CD8-positive, alpha-beta memory T cell (primary cell): ENCODE data around the gene KLHL35. TPM values are rescaled to one million over a fixed set of nuclear protein-coding genes. Genes with fewer than 3 reads are reported as not detected.

Experiments
- CTCF ChIA-PET: fragments of 350-600 bp; sonication (Branson Sonifier 250); formaldehyde crosslinking; loops from one replicate; lab custom pipeline; 2021; ENCODE audit warnings: antibody characterized with exemption; lab: Charles Lee
- POLR2A ChIA-PET: fragments of 350-600 bp; sonication (Branson Sonifier 250); formaldehyde crosslinking; loops from one replicate; lab custom pipeline; 2021; ENCODE audit warnings: antibody characterized with exemption; lab: Charles Lee
- DNase-seq, 5 donors: peaks; one replicate each; pipeline versions ENCODE4 v3.0.0 to v3.0.0-alpha.2; 2020 to 2022; ENCODE audit warnings: mixed read lengths in 1 of 5
- H3K27ac ChIP-seq: one replicate; pipeline ENCODE4 v1.7.0; 2013; ENCODE audit warnings: low read depth, mild to moderate bottlenecking, low read length, moderate library complexity
- H3K27me3 ChIP-seq: 2 replicates; pipeline ENCODE4 v1.7.0; 2013; ENCODE audit warnings: low read length, mild to moderate bottlenecking; ENCODE audit not compliant: insufficient read depth, poor library complexity, severe bottlenecking
- H3K36me3 ChIP-seq: 2 replicates; pipeline ENCODE4 v1.7.0; 2013; ENCODE audit warnings: mild to moderate bottlenecking, low read length, moderate library complexity; ENCODE audit not compliant: insufficient read depth
- H3K4me1 ChIP-seq: 2 replicates; pipeline ENCODE4 v1.7.0; 2013; ENCODE audit warnings: mild to moderate bottlenecking, low read length, moderate library complexity; ENCODE audit not compliant: insufficient read depth
- H3K4me3 ChIP-seq: 2 replicates; pipeline ENCODE4 v1.7.0; 2013; ENCODE audit warnings: mild to moderate bottlenecking, low read length
- H3K9me3 ChIP-seq: 2 replicates; pipeline ENCODE4 v1.7.0; 2013; ENCODE audit warnings: mild to moderate bottlenecking, low read length
- H3K27ac Mint-ChIP-seq, 8 donors: one replicate each; pipeline ENCODE4 v1.8.0; 2020 to 2021; ENCODE audit warnings: mixed read lengths in 8 of 8, mild to moderate bottlenecking in 6 of 8, inconsistent platforms in 3 of 8, moderate library complexity in 3 of 8
- H3K27me3 Mint-ChIP-seq, 2 donors: one replicate each; pipeline ENCODE4 v1.8.0; 2020 to 2021; ENCODE audit warnings: mixed read lengths in 2 of 2, mild to moderate bottlenecking in 1 of 2, moderate library complexity in 1 of 2
- H3K36me3 Mint-ChIP-seq, 3 donors: one replicate each; pipeline ENCODE4 v1.8.0; 2020 to 2021; ENCODE audit warnings: mixed read lengths in 3 of 3, inconsistent platforms in 1 of 3, mild to moderate bottlenecking in 1 of 3
- H3K4me1 Mint-ChIP-seq, 3 donors: one replicate each; pipeline ENCODE4 v1.8.0; 2020 to 2021; ENCODE audit warnings: mixed read lengths in 3 of 3, inconsistent platforms in 1 of 3, mild to moderate bottlenecking in 1 of 3
- H3K4me3 Mint-ChIP-seq, 7 donors: one replicate each; pipeline ENCODE4 v1.8.0; 2020 to 2021; ENCODE audit warnings: mixed read lengths in 7 of 7, mild to moderate bottlenecking in 6 of 7, moderate library complexity in 4 of 7, inconsistent platforms in 2 of 7
- H3K9me3 Mint-ChIP-seq, 5 donors: one replicate each; pipeline ENCODE4 v1.8.0; 2020 to 2022; ENCODE audit warnings: mixed read lengths in 5 of 5, mild to moderate bottlenecking in 3 of 5, moderate library complexity in 2 of 5, inconsistent platforms in 1 of 5
- polyA plus RNA-seq: library from polyadenylated mRNA; unstranded; fragments of 300-500 nt; fragmentation: Illumina TruSeq; gene quantifications from one replicate; pipeline ENCODE4 v1.2.3, GENCODE V29; 2021
- total RNA-seq, 2 experiments: library from RNA; stranded (reverse); gene quantifications; one replicate each; pipeline ENCODE4 v1.2.3, GENCODE V29; 2021

The KLHL35 gene
- total and polyA plus RNA-seq, 3 experiments from 2014 or later: 0.37 to 0.83 (median 0.44) TPM

- ChIA-PET POLR2A (no interaction called here), CTCF (interaction anchor here (1.5 to 2.4 kb wide), 2 partner anchors 71 to 80 kb away, joined by 9 to 12 read pairs; no protein-coding TSS in a partner anchor)
- Histone ChIP-seq H3K4me1 (no peaks in the 10 kb centered on the region), H3K27ac (no peak overlapping the region), H3K9me3 (no peaks in the 10 kb centered on the region), H3K36me3 (no peaks in the 10 kb centered on the region), H3K27me3 (no peaks in the 10 kb centered on the region), H3K4me3 (no peak overlapping the region)
- no peak overlapping the region for H3K27ac Mint-ChIP-seq
- H3K9me3 Mint-ChIP-seq: no peaks in the 10 kb centered on the region
- H3K27me3 Mint-ChIP-seq: peaks cover 0 to 2% of the 10 kb centered on the region in 2 donors
- DNase-seq: peak in 1 of 5 donors; percentile 54
- H3K4me1 Mint-ChIP-seq: no peaks in the 10 kb centered on the region
- H3K4me3 Mint-ChIP-seq: no peak overlapping the region
- peaks cover 0 to 6% (median 0%) of the 10 kb centered on the region in 3 donors for H3K36me3 Mint-ChIP-seq
These were observed 18.1 kb upstream of the KLHL35 start for GRCh38 chr11:75450826-75451821.

DNA sequence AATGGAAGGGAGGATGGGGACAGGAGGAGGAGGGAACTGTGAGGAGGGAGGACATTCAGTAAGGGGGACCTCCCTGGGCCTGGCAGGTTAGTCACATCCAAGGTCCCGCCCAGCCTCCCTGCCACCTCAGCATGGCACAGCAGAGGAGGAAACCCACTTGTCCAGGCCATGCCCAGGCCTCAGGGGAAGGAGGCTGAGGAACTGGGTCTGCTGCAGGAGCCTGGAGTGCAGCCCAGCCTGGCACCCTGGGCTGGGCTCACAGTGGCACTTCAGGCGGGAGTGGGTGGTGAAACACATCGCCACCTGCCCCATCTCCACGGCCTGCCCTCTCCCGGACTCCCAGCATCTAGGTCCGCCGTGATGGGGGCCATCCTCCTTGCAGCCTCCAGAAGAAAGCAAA, 17.2 kb upstream of the KLHL35 start:
- Mint-ChIP-seq H3K27ac (no peak overlapping the region), H3K27me3 (peaks cover 0 to 2% of the 10 kb centered on the region in 2 donors), H3K9me3 (no peaks in the 10 kb centered on the region), H3K4me1 (no peaks in the 10 kb centered on the region), H3K4me3 (no peak overlapping the region), H3K36me3 (peaks cover 0 to 4% (median 0%) of the 10 kb centered on the region in 3 donors)
- Histone ChIP-seq H3K4me3 (no peak overlapping the region), H3K27me3 (no peaks in the 10 kb centered on the region), H3K27ac (no peak overlapping the region), H3K36me3 (no peaks in the 10 kb centered on the region), H3K4me1 (no peaks in the 10 kb centered on the region), H3K9me3 (no peaks in the 10 kb centered on the region)
- no peak for DNase-seq
- CTCF ChIA-PET: interaction anchor here (2.4 kb wide), 1 partner anchor 81 kb away, joined by 12 read pairs; no protein-coding TSS in a partner anchor
- POLR2A ChIA-PET: no interaction called here

- H3K27me3 ChIP-seq: no peaks in the 10 kb centered on the region
- Mint-ChIP-seq H3K4me3 (peak overlapping the region in 1 of 7 donors; percentile 54), H3K9me3 (no peaks in the 10 kb centered on the region), H3K27ac (peak overlapping the region in 1 of 8 donors; percentile 10), H3K4me1 (no peaks in the 10 kb centered on the region), H3K36me3 (peaks cover 0 to 4% (median 0%) of the 10 kb centered on the region in 3 donors), H3K27me3 (peaks cover 0 to 2% of the 10 kb centered on the region in 2 donors)
- H3K4me1 ChIP-seq: no peaks in the 10 kb centered on the region
- ChIA-PET POLR2A (no interaction called here), CTCF (interaction anchor here (1.2 kb wide), 2 partner anchors 15 to 82 kb away, joined by 3 to 4 read pairs; no protein-coding TSS in a partner anchor)
- H3K36me3 ChIP-seq: no peaks in the 10 kb centered on the region
- no peak overlapping the region for H3K4me3 ChIP-seq
- H3K27ac ChIP-seq: no peak overlapping the region
- DNase-seq: no peak
- H3K9me3 ChIP-seq: no peaks in the 10 kb centered on the region
These were observed 16.8 kb upstream of the KLHL35 start for GRCh38 chr11:75449776-75450175.

DNA sequence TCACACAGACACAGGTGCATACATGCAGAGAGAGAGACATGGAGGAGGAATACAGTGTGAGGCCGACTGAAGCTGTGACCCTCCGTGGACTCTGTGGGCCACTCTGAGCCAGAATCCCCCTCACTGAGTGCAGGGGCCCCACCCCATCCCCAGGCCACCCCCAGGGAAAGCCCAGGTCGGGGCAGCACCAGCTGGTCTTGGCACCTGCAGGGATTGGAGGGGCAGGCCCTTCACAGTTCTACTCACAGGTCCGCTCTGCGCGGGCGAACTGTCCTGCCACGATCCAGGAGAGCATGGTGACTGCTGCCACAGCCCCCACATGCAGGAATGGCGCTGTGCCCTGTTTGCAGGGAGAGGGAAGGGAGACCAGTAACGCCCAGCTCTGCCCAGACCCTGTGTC, 16.3 kb upstream of the KLHL35 start:
- H3K4me3 ChIP-seq: no peak overlapping the region
- no peaks in the 10 kb centered on the region for H3K9me3 Mint-ChIP-seq
- H3K4me1 ChIP-seq: no peaks in the 10 kb centered on the region
- peaks cover 0 to 4% (median 0%) of the 10 kb centered on the region in 3 donors for H3K36me3 Mint-ChIP-seq
- H3K27me3 Mint-ChIP-seq: peaks cover 0 to 2% of the 10 kb centered on the region in 2 donors
- H3K4me3 Mint-ChIP-seq: no peak overlapping the region
- peak overlapping the region in 1 of 8 donors; percentile 87 for H3K27ac Mint-ChIP-seq
- ChIA-PET POLR2A (no interaction called here), CTCF (interaction anchor here (1.2 kb wide), 2 partner anchors 15 to 83 kb away, joined by 3 to 4 read pairs; no protein-coding TSS in a partner anchor)
- no peak overlapping the region for H3K27ac ChIP-seq
- DNase-seq: no peak
- no peaks in the 10 kb centered on the region for H3K36me3 ChIP-seq
- no peaks in the 10 kb centered on the region for H3K9me3 ChIP-seq
- H3K27me3 ChIP-seq: no peaks in the 10 kb centered on the region
- H3K4me1 Mint-ChIP-seq: no peaks in the 10 kb centered on the region

- no peaks in the 10 kb centered on the region for H3K27me3 ChIP-seq
- Mint-ChIP-seq H3K4me3 (no peak overlapping the region), H3K27me3 (peaks cover 0 to 5% of the 10 kb centered on the region in 2 donors), H3K9me3 (no peaks in the 10 kb centered on the region), H3K36me3 (peaks cover 0 to 3% (median 2%) of the 10 kb centered on the region in 3 donors), H3K4me1 (no peaks in the 10 kb centered on the region), H3K27ac (no peak overlapping the region)
- no peak overlapping the region for H3K27ac ChIP-seq
- no peaks in the 10 kb centered on the region for H3K9me3 ChIP-seq
- ChIA-PET CTCF (no interaction called here), POLR2A (no interaction called here)
- no peak overlapping the region for H3K4me3 ChIP-seq
- H3K4me1 ChIP-seq: no peaks in the 10 kb centered on the region
- no peak for DNase-seq
- H3K36me3 ChIP-seq: no peaks in the 10 kb centered on the region
These were observed 14.4 kb upstream of the KLHL35 start for GRCh38 chr11:75447415-75447814.

DNA sequence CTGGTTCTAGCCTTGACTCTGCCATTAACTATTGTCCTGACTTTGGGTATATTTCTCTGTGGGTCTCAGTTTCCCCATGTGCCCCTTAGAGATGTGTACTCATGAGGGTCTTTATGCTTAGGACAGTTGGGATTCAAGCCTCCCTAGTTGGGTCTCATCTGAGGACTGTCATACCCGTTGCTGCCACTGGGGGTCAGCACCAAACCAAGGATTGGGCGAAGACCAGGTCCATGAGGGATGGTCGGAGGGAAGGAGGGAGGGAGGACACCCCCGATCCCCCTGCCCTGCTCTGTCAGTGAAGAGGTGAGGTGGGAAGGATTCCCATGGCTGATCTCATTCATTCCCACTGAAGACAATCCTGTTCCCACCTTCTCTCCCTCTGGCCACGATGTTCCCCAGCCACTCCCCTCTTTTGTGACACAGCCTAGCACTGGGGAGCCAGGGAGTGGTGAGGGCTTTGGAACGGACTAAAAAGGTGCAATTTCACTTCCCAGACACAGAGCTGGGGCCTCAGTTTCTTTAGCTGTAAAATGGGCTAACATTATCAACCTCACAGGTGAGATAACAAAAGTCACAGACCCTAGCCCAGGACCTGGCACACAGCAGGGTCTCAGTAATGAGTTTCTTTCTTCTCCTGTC, 12.4 kb upstream of the KLHL35 start:
- Histone ChIP-seq H3K9me3 (no peaks in the 10 kb centered on the region), H3K27me3 (no peaks in the 10 kb centered on the region), H3K27ac (no peak overlapping the region), H3K36me3 (no peaks in the 10 kb centered on the region), H3K4me3 (no peak overlapping the region), H3K4me1 (no peaks in the 10 kb centered on the region)
- peak; percentile 55 to 79 (median 65) for DNase-seq
- POLR2A ChIA-PET: no interaction called here
- Mint-ChIP-seq H3K36me3 (peaks cover 0 to 2% (median 2%) of the 10 kb centered on the region in 3 donors), H3K9me3 (no peaks in the 10 kb centered on the region), H3K27ac (peak overlapping the region in 1 of 8 donors; percentile 54), H3K4me1 (no peaks in the 10 kb centered on the region), H3K4me3 (no peak overlapping the region), H3K27me3 (peaks cover 0 to 3% of the 10 kb centered on the region in 2 donors)
- CTCF ChIA-PET: interaction anchor here (0.6 to 7.5 kb wide), 20 partner anchors 9 to 169 kb away, joined by 3 to 212 read pairs (median 4); partner anchors contain the start of gene GDPD5

DNA sequence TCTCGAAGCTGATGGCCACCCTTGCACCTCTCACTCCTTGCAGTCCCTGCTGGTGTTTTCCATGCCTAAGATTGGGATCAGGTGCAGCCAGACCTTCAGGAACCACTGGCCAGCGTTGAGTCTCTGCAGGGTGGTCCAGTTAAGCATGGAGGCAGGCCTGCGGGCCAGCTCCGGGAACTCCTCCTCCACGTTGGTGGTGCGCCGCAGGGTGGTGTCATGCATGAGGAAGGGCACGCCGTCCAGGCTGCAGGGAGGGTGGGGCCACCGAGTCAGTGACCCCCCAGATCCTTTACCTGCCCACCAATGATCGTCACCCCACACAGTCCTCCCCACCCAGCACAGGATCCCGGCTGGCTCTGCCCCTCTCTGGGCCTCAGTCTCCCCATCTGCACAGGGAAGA, 10.0 kb upstream of the KLHL35 start:
- Mint-ChIP-seq H3K27ac (no peak overlapping the region), H3K9me3 (no peaks in the 10 kb centered on the region), H3K4me3 (no peak overlapping the region), H3K4me1 (no peaks in the 10 kb centered on the region), H3K36me3 (peaks cover 0 to 4% (median 4%) of the 10 kb centered on the region in 3 donors), H3K27me3 (peaks cover 0 to 3% of the 10 kb centered on the region in 2 donors)
- H3K4me3 ChIP-seq: no peak overlapping the region
- H3K27ac ChIP-seq: no peak overlapping the region
- ChIA-PET CTCF (interaction anchor here (1.3 to 7.5 kb wide), 4 partner anchors 13 to 83 kb away, joined by 3 to 212 read pairs (median 13); partner anchors contain the start of gene GDPD5), POLR2A (no interaction called here)
- H3K27me3 ChIP-seq: no peaks in the 10 kb centered on the region
- H3K9me3 ChIP-seq: no peaks in the 10 kb centered on the region
- H3K36me3 ChIP-seq: no peaks in the 10 kb centered on the region
- no peak for DNase-seq
- no peaks in the 10 kb centered on the region for H3K4me1 ChIP-seq
